ENCODE measurements around the gene ISM1.

ISM1 gene

DNA sequence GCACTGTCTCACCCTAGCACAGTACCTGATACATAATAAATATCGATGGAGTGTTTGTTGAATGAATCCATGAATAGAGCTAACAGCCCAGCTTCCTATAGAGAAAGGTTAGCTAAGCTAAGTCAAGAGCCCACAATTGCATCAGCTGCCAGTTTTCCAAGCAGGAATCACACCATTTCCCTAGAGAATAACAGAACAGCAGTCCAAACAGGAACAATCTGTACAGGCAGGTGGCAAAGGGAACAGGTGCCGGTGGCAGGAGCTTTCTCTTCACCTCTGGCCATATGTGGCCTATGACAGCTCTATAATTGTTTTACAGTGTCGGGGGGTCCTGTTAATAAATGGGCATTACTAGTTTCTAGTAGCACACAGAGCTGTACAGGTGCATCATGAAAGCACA is 38.8 kb downstream of the ISM1 start:
- intact Hi-C loops (cut with DNase I; ENCODE audit: low total_unique reads): no loop called here

GRCh38 chr20:13260650-13261279 is 39.7 kb downstream of the ISM1 start:
- TF ChIP-seq, protein P1, sequence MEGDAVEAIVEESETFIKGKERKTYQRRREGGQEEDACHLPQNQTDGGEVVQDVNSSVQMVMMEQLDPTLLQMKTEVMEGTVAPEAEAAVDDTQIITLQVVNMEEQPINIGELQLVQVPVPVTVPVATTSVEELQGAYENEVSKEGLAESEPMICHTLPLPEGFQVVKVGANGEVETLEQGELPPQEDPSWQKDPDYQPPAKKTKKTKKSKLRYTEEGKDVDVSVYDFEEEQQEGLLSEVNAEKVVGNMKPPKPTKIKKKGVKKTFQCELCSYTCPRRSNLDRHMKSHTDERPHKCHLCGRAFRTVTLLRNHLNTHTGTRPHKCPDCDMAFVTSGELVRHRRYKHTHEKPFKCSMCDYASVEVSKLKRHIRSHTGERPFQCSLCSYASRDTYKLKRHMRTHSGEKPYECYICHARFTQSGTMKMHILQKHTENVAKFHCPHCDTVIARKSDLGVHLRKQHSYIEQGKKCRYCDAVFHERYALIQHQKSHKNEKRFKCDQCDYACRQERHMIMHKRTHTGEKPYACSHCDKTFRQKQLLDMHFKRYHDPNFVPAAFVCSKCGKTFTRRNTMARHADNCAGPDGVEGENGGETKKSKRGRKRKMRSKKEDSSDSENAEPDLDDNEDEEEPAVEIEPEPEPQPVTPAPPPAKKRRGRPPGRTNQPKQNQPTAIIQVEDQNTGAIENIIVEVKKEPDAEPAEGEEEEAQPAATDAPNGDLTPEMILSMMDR (IDR thresholded peaks at IDR 0.05): no peak
- H3K27ac ChIP-seq: no peak overlapping the region
- H3K4me1 ChIP-seq: peaks cover 0 to 6% (median 0%) of the 10 kb centered on the region in 4 donors
- intact Hi-C loops (cut with DNase I; ENCODE audit: low total_unique reads): no loop called here
- no peak for DNase-seq
- no peaks in the 10 kb centered on the region for H3K36me3 ChIP-seq
- no peaks in the 10 kb centered on the region for H3K27me3 ChIP-seq
- H3K4me3 ChIP-seq: no peak overlapping the region
- H3K9me3 ChIP-seq: no peaks in the 10 kb centered on the region

More for the DNA sequence above, 38.8 kb downstream of the ISM1 start:
- TF ChIP-seq, protein P1 (IDR thresholded peaks at IDR 0.05): no peak
- Histone ChIP-seq H3K9me3 (no peaks in the 10 kb centered on the region), H3K4me1 (peaks cover 0 to 6% (median 0%) of the 10 kb centered on the region in 4 donors), H3K27me3 (no peaks in the 10 kb centered on the region), H3K36me3 (no peaks in the 10 kb centered on the region), H3K4me3 (no peak overlapping the region), H3K27ac (no peak overlapping the region)
- no peak for DNase-seq

DNA sequence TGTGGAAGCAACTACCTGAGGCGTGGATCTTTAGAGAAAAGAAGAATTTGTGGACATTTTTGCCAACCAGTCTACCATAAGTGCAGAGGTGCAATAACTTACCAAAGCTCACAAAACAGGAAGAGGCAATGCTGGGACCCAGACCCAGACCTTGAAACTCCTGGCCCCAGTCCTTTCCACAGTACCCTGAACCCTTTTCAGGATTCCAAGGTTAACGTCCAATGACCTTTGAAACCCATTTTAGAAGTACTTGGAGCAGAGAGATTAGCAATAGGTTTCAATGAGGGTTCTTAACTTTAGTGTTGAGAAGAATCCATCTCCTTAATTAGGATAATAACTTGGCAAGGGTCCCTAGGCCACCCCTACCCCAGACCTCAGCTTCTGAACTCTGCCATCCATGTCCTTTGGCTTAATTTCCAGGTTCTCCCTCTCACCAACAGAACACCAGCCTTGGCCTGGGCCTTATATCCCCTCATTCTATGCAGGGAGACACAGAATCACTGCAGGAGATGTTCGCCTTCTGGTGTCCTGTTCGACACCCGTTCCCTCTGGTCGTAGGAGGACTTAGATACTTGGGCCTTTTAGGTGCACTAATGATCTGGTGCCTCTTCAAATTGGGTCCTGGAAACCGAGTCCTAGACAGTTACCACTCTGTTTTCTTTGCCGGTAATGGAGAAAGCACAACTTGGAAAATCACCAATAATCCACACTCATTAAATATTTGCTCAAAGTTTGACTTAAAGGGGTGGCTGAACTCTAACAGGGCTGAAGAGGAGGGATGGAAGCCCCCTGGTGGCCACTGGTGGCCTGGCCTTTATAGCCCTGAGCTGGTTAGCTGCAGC is 40.6 kb downstream of the ISM1 start:
- no peaks in the 10 kb centered on the region for H3K9me3 ChIP-seq
- peak in 1 of 2 donors; percentile 45 for DNase-seq
- H3K27me3 ChIP-seq: no peaks in the 10 kb centered on the region
- H3K36me3 ChIP-seq: no peaks in the 10 kb centered on the region
- H3K4me1 ChIP-seq: peaks cover 0 to 6% (median 0%) of the 10 kb centered on the region in 4 donors
- no peak overlapping the region for H3K4me3 ChIP-seq
- no peak overlapping the region for H3K27ac ChIP-seq
- intact Hi-C loops (cut with DNase I; ENCODE audit: low total_unique reads): no loop called here
- TF ChIP-seq, protein P1 (IDR thresholded peaks at IDR 0.05): peak; percentile 34 to 52

DNA sequence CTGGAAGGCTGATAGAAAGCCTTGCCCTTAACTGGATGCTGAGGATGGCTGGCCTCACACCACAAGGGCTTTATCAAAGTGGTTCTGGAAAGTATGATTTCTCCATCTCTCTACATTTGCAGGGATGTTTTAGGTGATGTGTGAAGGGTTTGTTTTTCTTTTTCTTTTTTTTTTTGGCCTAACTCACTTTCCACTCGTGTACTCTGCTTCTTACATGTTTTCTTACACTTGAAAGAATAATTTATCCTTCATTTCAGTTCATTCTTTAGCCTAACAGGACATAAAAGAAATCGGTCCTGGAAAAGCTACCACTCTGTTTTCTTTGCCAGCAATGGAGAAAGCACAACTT is 41.2 kb downstream of the ISM1 start:
- Histone ChIP-seq H3K36me3 (no peaks in the 10 kb centered on the region), H3K4me1 (peaks cover 0 to 11% (median 0%) of the 10 kb centered on the region in 4 donors), H3K9me3 (no peaks in the 10 kb centered on the region), H3K4me3 (no peak overlapping the region), H3K27ac (no peak overlapping the region), H3K27me3 (no peaks in the 10 kb centered on the region)
- DNase-seq: no peak
- intact Hi-C loops (cut with DNase I; ENCODE audit: low total_unique reads): no loop called here
- TF ChIP-seq, protein P1 (IDR thresholded peaks at IDR 0.05): no peak

DNA sequence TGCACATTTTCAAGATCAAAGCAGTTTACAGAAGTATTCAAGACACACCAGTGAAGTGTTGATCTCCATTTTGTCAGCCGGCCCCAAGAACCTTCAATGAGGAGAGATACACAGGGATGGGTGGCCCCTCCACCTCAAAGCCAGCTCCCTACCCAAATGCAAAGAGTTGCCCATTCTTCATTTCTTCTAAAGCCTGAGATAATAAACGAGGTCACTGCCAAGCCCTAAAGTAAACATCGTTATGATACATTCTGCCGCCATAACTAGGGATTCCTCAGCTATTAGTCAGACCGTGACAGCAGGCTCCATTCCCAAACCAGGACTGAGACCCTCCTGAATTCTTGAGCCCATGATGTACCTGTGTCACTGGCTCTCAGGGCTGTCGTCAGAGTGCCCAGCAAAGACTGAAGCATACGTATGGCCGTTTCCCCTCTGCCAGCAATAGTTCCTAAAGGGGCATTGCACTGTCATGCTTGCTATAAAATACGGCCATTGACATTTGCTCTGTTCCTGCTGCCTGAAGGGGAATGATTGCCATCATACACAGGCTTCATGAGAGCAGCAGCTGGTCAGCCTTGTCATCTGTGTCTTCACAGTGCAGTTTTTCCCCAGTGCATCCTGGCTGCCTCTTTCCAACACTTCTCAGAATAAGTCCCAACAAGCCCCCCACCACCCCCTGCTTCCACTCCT is 41.7 kb downstream of the ISM1 start:
- H3K9me3 ChIP-seq: no peaks in the 10 kb centered on the region
- H3K4me1 ChIP-seq: peaks cover 0 to 16% (median 0%) of the 10 kb centered on the region in 4 donors
- H3K27ac ChIP-seq: no peak overlapping the region
- TF ChIP-seq, protein P1 (IDR thresholded peaks at IDR 0.05): no peak
- DNase-seq: no peak
- H3K27me3 ChIP-seq: no peaks in the 10 kb centered on the region
- no peaks in the 10 kb centered on the region for H3K36me3 ChIP-seq
- intact Hi-C loops (cut with DNase I; ENCODE audit: low total_unique reads): no loop called here
- H3K4me3 ChIP-seq: no peak overlapping the region

Data from tibial artery (tissue), 4 donors.